ENCODE results near the gene GALNS. TPM values are rescaled to one million over a fixed set of nuclear protein-coding genes. Genes with fewer than 3 reads are reported as not detected.
"Not testable (repeated sequence)": the region's sequence is repeated elsewhere in the genome, so short reads cannot be mapped to it uniquely, and the experiment has no call there.

GALNS gene
- total RNA-seq, 1 experiment from 2014 or later, result 81.6 TPM

DNA sequence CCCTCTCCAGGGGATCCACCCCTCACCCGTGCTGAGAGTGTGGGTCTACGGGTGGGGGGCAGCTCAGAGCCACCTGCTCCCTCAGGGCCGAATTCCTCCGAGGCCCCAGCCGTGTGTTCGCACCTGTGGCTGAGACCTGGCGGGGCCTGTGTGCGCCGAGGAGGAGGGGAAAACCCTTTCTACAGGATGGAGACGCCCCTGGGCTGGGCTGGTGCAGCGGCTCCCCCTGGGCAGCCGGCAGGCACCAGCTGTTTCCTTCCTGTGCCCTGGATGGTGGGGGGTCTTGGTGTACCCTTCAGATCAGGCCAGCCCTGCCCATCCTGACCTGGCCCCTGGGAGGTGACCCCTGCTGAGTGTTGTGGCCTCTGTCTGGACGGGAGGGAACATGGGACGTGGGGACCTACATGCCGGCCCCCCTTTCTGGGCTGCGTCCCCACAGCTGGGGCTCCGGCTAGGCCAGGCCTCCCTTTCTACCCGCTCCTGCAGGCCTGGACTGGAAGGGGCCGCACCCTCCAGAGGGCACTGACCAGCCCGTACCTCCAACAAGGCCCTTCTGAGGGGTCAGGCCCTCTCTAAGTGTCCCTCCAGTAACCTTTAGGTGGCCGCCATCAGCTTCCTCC, 38.0 kb upstream of the GALNS start:
- H3K36me3 ChIP-seq (ENCODE audit: control insufficient read depth, insufficient read depth, low read length), result no peaks in the 10 kb centered on the region
- H3K27me3 ChIP-seq (ENCODE audit: control insufficient read depth, insufficient read depth, low read length), result no peaks in the 10 kb centered on the region
- H3K4me3 ChIP-seq (ENCODE audit: low read depth in 2 of 2, low read length in 2 of 2), result no peak overlapping the region
- POLR2A ChIA-PET, result no interaction called here
- H3K27ac ChIP-seq (ENCODE audit: low read length), result no peak overlapping the region
- TF ChIP-seq, protein P1, sequence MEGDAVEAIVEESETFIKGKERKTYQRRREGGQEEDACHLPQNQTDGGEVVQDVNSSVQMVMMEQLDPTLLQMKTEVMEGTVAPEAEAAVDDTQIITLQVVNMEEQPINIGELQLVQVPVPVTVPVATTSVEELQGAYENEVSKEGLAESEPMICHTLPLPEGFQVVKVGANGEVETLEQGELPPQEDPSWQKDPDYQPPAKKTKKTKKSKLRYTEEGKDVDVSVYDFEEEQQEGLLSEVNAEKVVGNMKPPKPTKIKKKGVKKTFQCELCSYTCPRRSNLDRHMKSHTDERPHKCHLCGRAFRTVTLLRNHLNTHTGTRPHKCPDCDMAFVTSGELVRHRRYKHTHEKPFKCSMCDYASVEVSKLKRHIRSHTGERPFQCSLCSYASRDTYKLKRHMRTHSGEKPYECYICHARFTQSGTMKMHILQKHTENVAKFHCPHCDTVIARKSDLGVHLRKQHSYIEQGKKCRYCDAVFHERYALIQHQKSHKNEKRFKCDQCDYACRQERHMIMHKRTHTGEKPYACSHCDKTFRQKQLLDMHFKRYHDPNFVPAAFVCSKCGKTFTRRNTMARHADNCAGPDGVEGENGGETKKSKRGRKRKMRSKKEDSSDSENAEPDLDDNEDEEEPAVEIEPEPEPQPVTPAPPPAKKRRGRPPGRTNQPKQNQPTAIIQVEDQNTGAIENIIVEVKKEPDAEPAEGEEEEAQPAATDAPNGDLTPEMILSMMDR (IDR thresholded peaks at IDR 0.05), result no peak
- TF ChIP-seq SIN3A (IDR thresholded peaks at IDR 0.05; ENCODE audit: borderline replicate concordance, insufficient read depth, low read depth, low read length) (no peak), TCF7L2 (IDR thresholded peaks at IDR 0.05; ENCODE audit: low read depth, low read length) (no peak), POLR2AphosphoS5 (IDR thresholded peaks at IDR 0.05; ENCODE audit: low read depth, low read length) (no peak)
- TF ChIP-seq, protein P2, sequence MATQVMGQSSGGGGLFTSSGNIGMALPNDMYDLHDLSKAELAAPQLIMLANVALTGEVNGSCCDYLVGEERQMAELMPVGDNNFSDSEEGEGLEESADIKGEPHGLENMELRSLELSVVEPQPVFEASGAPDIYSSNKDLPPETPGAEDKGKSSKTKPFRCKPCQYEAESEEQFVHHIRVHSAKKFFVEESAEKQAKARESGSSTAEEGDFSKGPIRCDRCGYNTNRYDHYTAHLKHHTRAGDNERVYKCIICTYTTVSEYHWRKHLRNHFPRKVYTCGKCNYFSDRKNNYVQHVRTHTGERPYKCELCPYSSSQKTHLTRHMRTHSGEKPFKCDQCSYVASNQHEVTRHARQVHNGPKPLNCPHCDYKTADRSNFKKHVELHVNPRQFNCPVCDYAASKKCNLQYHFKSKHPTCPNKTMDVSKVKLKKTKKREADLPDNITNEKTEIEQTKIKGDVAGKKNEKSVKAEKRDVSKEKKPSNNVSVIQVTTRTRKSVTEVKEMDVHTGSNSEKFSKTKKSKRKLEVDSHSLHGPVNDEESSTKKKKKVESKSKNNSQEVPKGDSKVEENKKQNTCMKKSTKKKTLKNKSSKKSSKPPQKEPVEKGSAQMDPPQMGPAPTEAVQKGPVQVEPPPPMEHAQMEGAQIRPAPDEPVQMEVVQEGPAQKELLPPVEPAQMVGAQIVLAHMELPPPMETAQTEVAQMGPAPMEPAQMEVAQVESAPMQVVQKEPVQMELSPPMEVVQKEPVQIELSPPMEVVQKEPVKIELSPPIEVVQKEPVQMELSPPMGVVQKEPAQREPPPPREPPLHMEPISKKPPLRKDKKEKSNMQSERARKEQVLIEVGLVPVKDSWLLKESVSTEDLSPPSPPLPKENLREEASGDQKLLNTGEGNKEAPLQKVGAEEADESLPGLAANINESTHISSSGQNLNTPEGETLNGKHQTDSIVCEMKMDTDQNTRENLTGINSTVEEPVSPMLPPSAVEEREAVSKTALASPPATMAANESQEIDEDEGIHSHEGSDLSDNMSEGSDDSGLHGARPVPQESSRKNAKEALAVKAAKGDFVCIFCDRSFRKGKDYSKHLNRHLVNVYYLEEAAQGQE (IDR thresholded peaks at IDR 0.05; ENCODE audit: insufficient read depth in 1 of 2, low read depth in 2 of 2, low read length in 1 of 2), result no peak
- CTCF ChIA-PET, result no interaction called here
- ATAC-seq, result no peak
- BruUV-seq (replicated peaks), result no TSS peak
- intact Hi-C loops (cut with micrococcal nuclease; ENCODE audit: unreplicated experiment), result no loop called here
- in situ Hi-C loops (cut with HindIII; ENCODE audit: low pct_unique_long_range_greater_than_20kb, low sequenced_read_pairs), result no loop called here
- no peaks in the 10 kb centered on the region for H3K9me3 ChIP-seq (ENCODE audit: control insufficient read depth, insufficient read depth, low read depth, low read length)
- DNase-seq (ENCODE audit: low read depth, low spot score), result no peak
- H3K4me1 ChIP-seq (ENCODE audit: control insufficient read depth, insufficient read depth, low read length), result no peaks in the 10 kb centered on the region

DNA sequence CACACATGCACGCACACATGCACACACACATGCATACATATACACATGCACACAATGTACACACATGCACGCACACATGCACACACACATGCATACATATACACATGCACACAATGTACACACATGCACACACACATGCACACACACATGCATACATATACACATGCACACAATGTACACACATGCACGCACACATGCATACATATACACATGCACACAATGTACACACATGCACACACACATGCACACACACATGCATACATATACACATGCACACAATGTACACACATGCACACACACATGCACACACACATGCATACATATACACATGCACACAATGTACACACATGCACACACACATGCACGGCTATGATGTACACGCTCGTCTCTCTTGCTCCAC, 37.5 kb upstream of the GALNS start:
- H3K27me3 ChIP-seq (ENCODE audit: control insufficient read depth, insufficient read depth, low read length); CTCF ChIA-PET; H3K4me3 ChIP-seq (ENCODE audit: low read depth in 2 of 2, low read length in 2 of 2); H3K9me3 ChIP-seq (ENCODE audit: control insufficient read depth, insufficient read depth, low read depth, low read length); H3K4me1 ChIP-seq (ENCODE audit: control insufficient read depth, insufficient read depth, low read length); ATAC-seq; BruUV-seq (replicated peaks); H3K36me3 ChIP-seq (ENCODE audit: control insufficient read depth, insufficient read depth, low read length); H3K27ac ChIP-seq (ENCODE audit: low read length); intact Hi-C loops (cut with micrococcal nuclease; ENCODE audit: unreplicated experiment); POLR2A ChIA-PET; DNase-seq (ENCODE audit: low read depth, low spot score); in situ Hi-C loops (cut with HindIII; ENCODE audit: low pct_unique_long_range_greater_than_20kb, low sequenced_read_pairs): not testable (repeated sequence)

DNA sequence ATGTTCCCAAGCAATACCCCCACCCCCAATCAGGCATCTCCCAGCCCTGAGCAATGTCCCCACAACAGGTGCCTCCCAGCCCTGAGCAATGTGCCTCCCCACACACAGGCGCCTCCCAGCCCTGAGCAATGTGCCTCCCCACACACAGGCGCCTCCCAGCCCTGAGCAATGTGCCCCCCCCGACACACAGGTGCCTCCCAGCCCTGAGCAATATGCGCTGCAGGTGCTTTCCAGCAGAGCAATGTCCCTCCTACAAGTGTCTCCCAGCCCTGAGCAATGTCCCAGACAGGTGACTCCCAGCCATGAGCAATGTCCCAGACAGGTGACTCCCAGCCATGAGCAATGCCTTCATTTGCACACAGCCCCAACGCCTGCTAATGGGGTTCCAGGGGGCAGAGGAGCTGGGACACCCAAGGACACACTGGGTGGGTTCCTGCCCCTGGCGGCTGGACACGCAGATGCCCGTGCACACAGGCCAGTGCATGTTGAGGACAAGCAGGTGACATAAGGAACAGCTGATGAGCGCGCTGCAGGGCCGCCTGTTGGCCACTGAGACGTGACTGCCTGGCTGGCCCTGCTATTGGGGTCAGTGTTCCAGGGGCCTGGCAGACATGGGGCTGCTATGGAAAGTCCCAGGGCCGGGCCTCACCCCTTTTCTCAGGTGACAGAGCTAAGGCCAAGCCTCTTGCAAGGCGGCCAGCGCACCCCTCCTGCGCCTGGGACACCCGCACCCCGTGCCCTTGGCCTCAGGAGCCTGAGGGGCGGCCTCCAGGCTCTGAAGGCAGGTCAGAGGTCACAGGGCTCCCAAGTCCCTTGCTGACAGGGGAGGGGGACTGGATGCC, 36.6 kb upstream of the GALNS start:
- Histone ChIP-seq H3K4me1 (ENCODE audit: control insufficient read depth, insufficient read depth, low read length) (no peaks in the 10 kb centered on the region), H3K27ac (ENCODE audit: low read length) (no peak overlapping the region), H3K9me3 (ENCODE audit: control insufficient read depth, insufficient read depth, low read depth, low read length) (no peaks in the 10 kb centered on the region), H3K4me3 (ENCODE audit: low read depth in 2 of 2, low read length in 2 of 2) (no peak overlapping the region), H3K27me3 (ENCODE audit: control insufficient read depth, insufficient read depth, low read length) (no peaks in the 10 kb centered on the region), H3K36me3 (ENCODE audit: control insufficient read depth, insufficient read depth, low read length) (no peaks in the 10 kb centered on the region)
- CTCF ChIA-PET, result no interaction called here
- in situ Hi-C loops (cut with HindIII; ENCODE audit: low pct_unique_long_range_greater_than_20kb, low sequenced_read_pairs), result no loop called here
- intact Hi-C loops (cut with micrococcal nuclease; ENCODE audit: unreplicated experiment), result no loop called here
- TF ChIP-seq SIN3A (IDR thresholded peaks at IDR 0.05; ENCODE audit: borderline replicate concordance, insufficient read depth, low read depth, low read length), result no peak
- TF ChIP-seq, protein P1 (IDR thresholded peaks at IDR 0.05), result no peak
- no peak for TF ChIP-seq TCF7L2 (IDR thresholded peaks at IDR 0.05; ENCODE audit: low read depth, low read length)
- TF ChIP-seq, protein P2 (IDR thresholded peaks at IDR 0.05; ENCODE audit: insufficient read depth in 1 of 2, low read depth in 2 of 2, low read length in 1 of 2), result no peak
- no peak for TF ChIP-seq POLR2AphosphoS5 (IDR thresholded peaks at IDR 0.05; ENCODE audit: low read depth, low read length)
- POLR2A ChIA-PET, result no interaction called here
- no peak for ATAC-seq
- no TSS peak for BruUV-seq (replicated peaks)
- no peak for DNase-seq (ENCODE audit: low read depth, low spot score)

Data from Panc1 (cell line).